Muscle of back (tissue), 11 donors: Measurements from ENCODE around the gene ADAMTS15. TPM values are rescaled to one million over a fixed set of nuclear protein-coding genes. Genes with fewer than 3 reads are reported as not detected.
A peak's percentile ranks its signal among the peaks of the same experiment; 100 is the strongest.
"Not testable (repeated sequence)": the region's sequence is repeated elsewhere in the genome, so short reads cannot be mapped to it uniquely, and the experiment has no call there.

Source experiments
- DNase-seq, 3 donors: peaks; one replicate each; pipeline versions ENCODE4 v3.0.0 to v3.0.0-alpha.2; 2013
- polyA plus RNA-seq, 10 donors: library from polyadenylated mRNA; unstranded; fragments of 120-200 nt; gene quantifications; one replicate each; pipeline ENCODE4 v1.2.1, GENCODE V29; 2013; ENCODE audit not compliant: insufficient read length in 10 of 10

Gene ADAMTS15
- polyA plus RNA-seq, 10 donors, result 16.6 to 28.9 (median 21.3) TPM

- DNase-seq, result no peak
Measured at GRCh38 chr11:130431801-130432200, 16.6 kb upstream of the ADAMTS15 start.

- DNase-seq, result no peak
Measured at GRCh38 chr11:130433357-130433756, 15.1 kb upstream of the ADAMTS15 start.

- DNase-seq, result peak; percentile 84 to 94 (median 90)
Measured at GRCh38 chr11:130434521-130435223, 13.8 kb upstream of the ADAMTS15 start.

- DNase-seq, result no peak
Measured at GRCh38 chr11:130435671-130436070, 12.8 kb upstream of the ADAMTS15 start.

- no peak for DNase-seq
Measured at GRCh38 chr11:130436171-130436570, 12.3 kb upstream of the ADAMTS15 start.

GRCh38 chr11:130437848-130438247, 10.6 kb upstream of the ADAMTS15 start:
- no peak for DNase-seq

GRCh38 chr11:130438401-130439159, 9.9 kb upstream of the ADAMTS15 start:
- not testable (repeated sequence) for DNase-seq

GRCh38 chr11:130439160-130439519, 9.3 kb upstream of the ADAMTS15 start:
- no peak for DNase-seq

- DNase-seq, result no peak
Measured at GRCh38 chr11:130439876-130440275, 8.6 kb upstream of the ADAMTS15 start.

- no peak for DNase-seq
Measured at GRCh38 chr11:130441719-130442118, 6.7 kb upstream of the ADAMTS15 start.

GRCh38 chr11:130442737-130443136, 5.7 kb upstream of the ADAMTS15 start:
- peak; percentile 79 to 92 (median 83) for DNase-seq

- DNase-seq, result no peak
Measured at GRCh38 chr11:130445788-130446187, 2.7 kb upstream of the ADAMTS15 start.

GRCh38 chr11:130448039-130448415, 418 bp upstream of the ADAMTS15 start:
- DNase-seq, result no peak

GRCh38 chr11:130449310-130449990, 1.0 kb downstream of the ADAMTS15 start:
- peak in 1 of 3 donors; percentile 72 for DNase-seq

GRCh38 chr11:130449996-130450769, 1.7 kb downstream of the ADAMTS15 start:
- peak; percentile 75 to 95 (median 91) for DNase-seq

- peak in 1 of 3 donors; percentile 80 for DNase-seq
Measured at GRCh38 chr11:130451231-130452019, 3.0 kb downstream of the ADAMTS15 start.

GRCh38 chr11:130452176-130452575, 3.7 kb downstream of the ADAMTS15 start:
- peak in 1 of 3 donors; percentile 69 for DNase-seq

- DNase-seq, result peak in 1 of 3 donors; percentile 31
Measured at GRCh38 chr11:130452940-130453339, 4.5 kb downstream of the ADAMTS15 start.

- peak in 1 of 3 donors; percentile 37 for DNase-seq
Measured at GRCh38 chr11:130454491-130455252, 6.2 kb downstream of the ADAMTS15 start.

GRCh38 chr11:130455483-130456127, 7.2 kb downstream of the ADAMTS15 start:
- no peak for DNase-seq
